Neural progenitor cell (in vitro differentiated cells): ENCODE measurements around the gene ABI3BP.

ENCODE experiments used
- EZH2 ChIP-seq: fragments of 200-600 bp; sonication (generic); IDR thresholded peaks from 2 replicates; pipeline ENCODE4 v1.6.1; 2017; ENCODE audit warnings: antibody characterized with exemption, mild to moderate bottlenecking, moderate library complexity
- EZH2phosphoT487 ChIP-seq: fragments of 200-600 bp; sonication (generic); IDR thresholded peaks from 2 replicates; pipeline ENCODE4 v1.6.1; 2017; ENCODE audit warnings: antibody characterized with exemption
- TF ChIP-seq, protein P1 (sequence below): fragments of 200-600 bp; sonication (generic); IDR thresholded peaks from 2 replicates; pipeline ENCODE4 v1.5.1; 2017; ENCODE audit warnings: antibody characterized with exemption, mild to moderate bottlenecking

GRCh38 chr3:100700708-100701107, 292.5 kb downstream of the ABI3BP start:
- TF ChIP-seq, protein P1, sequence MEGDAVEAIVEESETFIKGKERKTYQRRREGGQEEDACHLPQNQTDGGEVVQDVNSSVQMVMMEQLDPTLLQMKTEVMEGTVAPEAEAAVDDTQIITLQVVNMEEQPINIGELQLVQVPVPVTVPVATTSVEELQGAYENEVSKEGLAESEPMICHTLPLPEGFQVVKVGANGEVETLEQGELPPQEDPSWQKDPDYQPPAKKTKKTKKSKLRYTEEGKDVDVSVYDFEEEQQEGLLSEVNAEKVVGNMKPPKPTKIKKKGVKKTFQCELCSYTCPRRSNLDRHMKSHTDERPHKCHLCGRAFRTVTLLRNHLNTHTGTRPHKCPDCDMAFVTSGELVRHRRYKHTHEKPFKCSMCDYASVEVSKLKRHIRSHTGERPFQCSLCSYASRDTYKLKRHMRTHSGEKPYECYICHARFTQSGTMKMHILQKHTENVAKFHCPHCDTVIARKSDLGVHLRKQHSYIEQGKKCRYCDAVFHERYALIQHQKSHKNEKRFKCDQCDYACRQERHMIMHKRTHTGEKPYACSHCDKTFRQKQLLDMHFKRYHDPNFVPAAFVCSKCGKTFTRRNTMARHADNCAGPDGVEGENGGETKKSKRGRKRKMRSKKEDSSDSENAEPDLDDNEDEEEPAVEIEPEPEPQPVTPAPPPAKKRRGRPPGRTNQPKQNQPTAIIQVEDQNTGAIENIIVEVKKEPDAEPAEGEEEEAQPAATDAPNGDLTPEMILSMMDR = no peak
- TF ChIP-seq EZH2 (no peak), EZH2phosphoT487 (no peak)
